Pulmonary artery endothelial cell (primary cell): ENCODE results near the gene HYCC2. TPM values are rescaled to one million over a fixed set of nuclear protein-coding genes. Genes with fewer than 3 reads are reported as not detected.

ENCODE experiments used
- total RNA-seq: library from RNA; depleted of rRNA; stranded (reverse); fragments of >200 nt; gene quantifications from 2 replicates; pipeline ENCODE4 v1.2.3, GENCODE V29; 2014

HYCC2 gene
- total RNA-seq, 1 donor from 2014 or later, result 11.6 TPM

Other genes starting within 250 kb of the HYCC2 start
- 79.0 and 94.0 TPM in 2 replicates for gene CLK1, start 207.0 kb downstream of the HYCC2 start, total RNA-seq
- gene PPIL3, start 182.6 kb downstream of the HYCC2 start, total RNA-seq, result 19.1 and 38.4 TPM in 2 replicates
- 14.6 and 27.0 TPM in 2 replicates for gene NIF3L1, start 182.3 kb downstream of the HYCC2 start, total RNA-seq
- 19.8 and 24.8 TPM in 2 replicates for gene ORC2, start 108.0 kb downstream of the HYCC2 start, total RNA-seq
- gene NDUFB3, start 330 bp upstream of the HYCC2 start, total RNA-seq, result 89.2 and 90.5 TPM in 2 replicates
- 228 and 323 TPM in 2 replicates for gene CFLAR, start 44.5 kb upstream of the HYCC2 start, total RNA-seq
- gene CASP10, start 111.5 kb upstream of the HYCC2 start, total RNA-seq, result 24.2 and 50.4 TPM in 2 replicates
- 14.0 and 21.5 TPM in 2 replicates for gene CASP8, start 188.9 kb upstream of the HYCC2 start, total RNA-seq